ENCODE results near the gene HIPK2. TPM values are rescaled to one million over a fixed set of nuclear protein-coding genes. Genes with fewer than 3 reads are reported as not detected.

The HIPK2 gene
- total and polyA plus RNA-seq, 10 of the 15 experiments (the other 5 are each of a cell fraction or from before 2014, with no cell fraction given) = 1.7 to 39.0 (median 9.4) TPM

DNA sequence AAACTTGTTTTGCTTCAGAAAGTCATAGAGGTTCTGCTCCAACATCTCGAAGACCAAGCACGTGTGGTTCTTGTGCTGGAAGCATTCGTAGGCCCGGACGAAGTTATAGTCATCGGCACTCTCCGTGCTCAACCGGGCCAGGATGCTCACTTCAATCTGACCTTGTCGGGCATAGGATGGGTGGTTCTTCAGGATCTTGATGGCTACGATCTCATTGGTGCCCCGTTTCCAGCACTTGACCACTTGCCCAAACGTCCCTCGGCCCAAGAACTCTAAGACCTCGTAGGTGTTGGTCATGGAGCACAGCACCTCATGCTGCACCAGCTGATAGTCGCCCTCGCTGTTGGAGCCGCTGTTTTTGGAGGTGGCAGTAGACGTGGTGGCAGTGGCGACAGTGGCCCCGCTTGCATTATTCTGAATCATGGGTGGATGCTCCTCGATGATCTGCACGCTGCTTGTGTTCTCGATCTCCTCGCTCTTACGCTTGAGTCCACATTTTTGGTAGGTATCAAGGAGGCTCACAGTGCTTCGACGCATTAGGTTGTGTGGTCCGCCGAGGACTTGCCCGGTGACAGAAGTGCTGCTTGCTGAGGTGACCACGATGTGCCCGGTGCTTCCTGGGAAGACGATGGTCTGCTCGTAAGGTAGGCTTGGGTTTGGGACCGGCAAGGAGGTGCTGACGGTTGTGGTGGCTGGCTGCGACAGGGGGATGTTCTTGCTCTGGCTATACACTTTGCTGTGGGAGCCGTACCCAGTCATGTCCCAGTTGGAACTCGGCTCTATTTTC lies 61.4 kb downstream of the HIPK2 start:
- Histone ChIP-seq H3K27ac (ENCODE audit: control insufficient read depth, insufficient read depth) (no peak overlapping the region), H3K9ac (ENCODE audit: control insufficient read depth, insufficient read depth, low read length) (no peak overlapping the region), H3K4me3 (no peak overlapping the region), H3K79me2 (ENCODE audit: control insufficient read depth, insufficient read depth, low read length) (peaks cover 8% of the 10 kb centered on the region), H3K27me3 (replicated peaks in 1 of 2; ENCODE audit: control insufficient read depth in 2 of 2, insufficient read depth in 2 of 2, low read length in 1 of 2) (no peaks in the 10 kb centered on the region), H2AFZ (ENCODE audit: control insufficient read depth, low read depth, low read length) (no peak overlapping the region), H3K4me2 (ENCODE audit: control insufficient read depth, insufficient read depth) (no peak overlapping the region), H3K4me1 (ENCODE audit: control insufficient read depth, insufficient read depth, low read length) (peaks cover 14% of the 10 kb centered on the region), H3K36me3 (ENCODE audit: control insufficient read depth in 2 of 2, insufficient read depth in 2 of 2, low read length in 1 of 2) (peaks cover 13 to 25% of the 10 kb centered on the region in 2 experiments; a peak in 3 of 4 replicates), H4K20me1 (ENCODE audit: control insufficient read depth, insufficient read depth) (no peaks in the 10 kb centered on the region), H3K9me3 (replicated peaks; ENCODE audit: control insufficient read depth, insufficient read depth, low read length) (no peaks in the 10 kb centered on the region; the same call in 2 of the 3 replicates)
- no peak for DNase-seq (ENCODE audit: low read depth, low spot score)
- no peak for ATAC-seq
- ChIA-PET SMC1A (ENCODE audit: uncharacterized antibody, unreplicated experiment) (no interaction called here), RAD21 (ENCODE audit: unreplicated experiment) (no interaction called here), CTCF (no interaction called here), POLR2A (no interaction called here)
- no peak for TF ChIP-seq RB1 (IDR thresholded peaks at IDR 0.05; ENCODE audit: borderline replicate concordance)
- TF ChIP-seq IKZF1 (conservative IDR thresholded peaks at IDR 0.05) = no peak
- no peak for TF ChIP-seq SMAD1 (IDR thresholded peaks at IDR 0.05; ENCODE audit: low read depth, partially characterized antibody)
- TF ChIP-seq KAT2A (conservative IDR thresholded peaks at IDR 0.05; ENCODE audit: control insufficient read depth, low read depth, low read length) = no peak
- TF ChIP-seq EP300 (IDR thresholded peaks at IDR 0.05; ENCODE audit: borderline replicate concordance in 1 of 2, control insufficient read depth in 1 of 2, low read depth in 2 of 2, low read length in 2 of 2) = no peak
- no peak for TF ChIP-seq PAX5 (IDR thresholded peaks at IDR 0.05; ENCODE audit: borderline replicate concordance, low read depth, low read length)
- no peak for TF ChIP-seq SRF (IDR thresholded peaks at IDR 0.05; ENCODE audit: low read depth in 2 of 2, low read length in 2 of 2)
- no peak for TF ChIP-seq NBN (IDR thresholded peaks at IDR 0.05)
- TF ChIP-seq, protein P1, sequence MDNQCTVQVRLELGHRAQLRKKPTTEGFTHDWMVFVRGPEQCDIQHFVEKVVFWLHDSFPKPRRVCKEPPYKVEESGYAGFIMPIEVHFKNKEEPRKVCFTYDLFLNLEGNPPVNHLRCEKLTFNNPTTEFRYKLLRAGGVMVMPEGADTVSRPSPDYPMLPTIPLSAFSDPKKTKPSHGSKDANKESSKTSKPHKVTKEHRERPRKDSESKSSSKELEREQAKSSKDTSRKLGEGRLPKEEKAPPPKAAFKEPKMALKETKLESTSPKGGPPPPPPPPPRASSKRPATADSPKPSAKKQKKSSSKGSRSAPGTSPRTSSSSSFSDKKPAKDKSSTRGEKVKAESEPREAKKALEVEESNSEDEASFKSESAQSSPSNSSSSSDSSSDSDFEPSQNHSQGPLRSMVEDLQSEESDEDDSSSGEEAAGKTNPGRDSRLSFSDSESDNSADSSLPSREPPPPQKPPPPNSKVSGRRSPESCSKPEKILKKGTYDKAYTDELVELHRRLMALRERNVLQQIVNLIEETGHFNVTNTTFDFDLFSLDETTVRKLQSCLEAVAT (IDR thresholded peaks at IDR 0.05) = no peak
- TF ChIP-seq RAD21 (IDR thresholded peaks at IDR 0.05; ENCODE audit: insufficient read depth, low read depth, low read length) = no peak
- no peak for TF ChIP-seq HDGF (IDR thresholded peaks at IDR 0.05)
- TF ChIP-seq ZSCAN29 (IDR thresholded peaks at IDR 0.05) = no peak
- TF ChIP-seq HDAC2 (IDR thresholded peaks at IDR 0.05) = no peak
- TF ChIP-seq RCOR1 (conservative IDR thresholded peaks at IDR 0.05; ENCODE audit: low read depth, low read length) = no peak
- TF ChIP-seq, protein P2, sequence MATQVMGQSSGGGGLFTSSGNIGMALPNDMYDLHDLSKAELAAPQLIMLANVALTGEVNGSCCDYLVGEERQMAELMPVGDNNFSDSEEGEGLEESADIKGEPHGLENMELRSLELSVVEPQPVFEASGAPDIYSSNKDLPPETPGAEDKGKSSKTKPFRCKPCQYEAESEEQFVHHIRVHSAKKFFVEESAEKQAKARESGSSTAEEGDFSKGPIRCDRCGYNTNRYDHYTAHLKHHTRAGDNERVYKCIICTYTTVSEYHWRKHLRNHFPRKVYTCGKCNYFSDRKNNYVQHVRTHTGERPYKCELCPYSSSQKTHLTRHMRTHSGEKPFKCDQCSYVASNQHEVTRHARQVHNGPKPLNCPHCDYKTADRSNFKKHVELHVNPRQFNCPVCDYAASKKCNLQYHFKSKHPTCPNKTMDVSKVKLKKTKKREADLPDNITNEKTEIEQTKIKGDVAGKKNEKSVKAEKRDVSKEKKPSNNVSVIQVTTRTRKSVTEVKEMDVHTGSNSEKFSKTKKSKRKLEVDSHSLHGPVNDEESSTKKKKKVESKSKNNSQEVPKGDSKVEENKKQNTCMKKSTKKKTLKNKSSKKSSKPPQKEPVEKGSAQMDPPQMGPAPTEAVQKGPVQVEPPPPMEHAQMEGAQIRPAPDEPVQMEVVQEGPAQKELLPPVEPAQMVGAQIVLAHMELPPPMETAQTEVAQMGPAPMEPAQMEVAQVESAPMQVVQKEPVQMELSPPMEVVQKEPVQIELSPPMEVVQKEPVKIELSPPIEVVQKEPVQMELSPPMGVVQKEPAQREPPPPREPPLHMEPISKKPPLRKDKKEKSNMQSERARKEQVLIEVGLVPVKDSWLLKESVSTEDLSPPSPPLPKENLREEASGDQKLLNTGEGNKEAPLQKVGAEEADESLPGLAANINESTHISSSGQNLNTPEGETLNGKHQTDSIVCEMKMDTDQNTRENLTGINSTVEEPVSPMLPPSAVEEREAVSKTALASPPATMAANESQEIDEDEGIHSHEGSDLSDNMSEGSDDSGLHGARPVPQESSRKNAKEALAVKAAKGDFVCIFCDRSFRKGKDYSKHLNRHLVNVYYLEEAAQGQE (IDR thresholded peaks at IDR 0.05; ENCODE audit: low read depth, low read length) = no peak
- TF ChIP-seq SMC3 (IDR thresholded peaks at IDR 0.05; ENCODE audit: borderline replicate concordance, low read length) = no peak
- TF ChIP-seq KLF5 (IDR thresholded peaks at IDR 0.05; ENCODE audit: partially characterized antibody) = no peak
- no peak for TF ChIP-seq ZNF384 (IDR thresholded peaks at IDR 0.05; ENCODE audit: borderline replicate concordance, low read depth, low read length)
- intact Hi-C loops (cut with micrococcal nuclease; ENCODE audit: unreplicated experiment) (no loop called here), in situ Hi-C loops (cut with MboI) (no loop called here)
- 98% methylated on average over 39 of the region's 39 CpGs for WGBS (ENCODE audit: insufficient coverage, insufficient replicate concordance, low lambda C conversion rate, missing lambda C conversion rate)
- no peak for FAIRE-seq
- TSS peak; percentile 56 for BruUV-seq (replicated peaks)

Measured in GM12878 (cell line).